Muscle of leg (tissue), 11 donors: ENCODE measurements around the gene C9orf72. TPM values are rescaled to one million over a fixed set of nuclear protein-coding genes. Genes with fewer than 3 reads are reported as not detected.

Source experiments
- DNase-seq: peaks from one replicate; pipeline ENCODE4 v3.0.0; 2013
- H3K27ac ChIP-seq: one replicate; pipeline ENCODE4 v1.5.1; 2013; ENCODE audit warnings: mild to moderate bottlenecking, low read length, control low read depth
- H3K27me3 ChIP-seq: one replicate; pipeline ENCODE4 v1.6.1; 2013; ENCODE audit warnings: low read length; ENCODE audit not compliant: control insufficient read depth, insufficient read depth
- H3K36me3 ChIP-seq: one replicate; pipeline ENCODE4 v1.6.1; 2013; ENCODE audit warnings: low read length; ENCODE audit not compliant: control insufficient read depth, insufficient read depth
- H3K4me1 ChIP-seq: one replicate; pipeline ENCODE4 v1.6.1; 2013; ENCODE audit warnings: low read length; ENCODE audit not compliant: control insufficient read depth, insufficient read depth
- H3K4me3 ChIP-seq: one replicate; pipeline ENCODE4 v1.5.1; 2013; ENCODE audit warnings: low read length, control low read depth
- H3K9me3 ChIP-seq: replicated peaks from 2 replicates; pipeline ENCODE4 v1.6.1; 2013; ENCODE audit warnings: low read depth, low read length; ENCODE audit not compliant: control insufficient read depth
- WGBS: methylation state at CpG from one replicate; pipeline ENCODE4 v1.1.5; 2013; ENCODE audit warnings: missing lambda C conversion rate; ENCODE audit not compliant: insufficient coverage; 5-methylcytosine and 5-hydroxymethylcytosine counted together
- polyA plus RNA-seq, 8 donors: library from polyadenylated mRNA; unstranded; fragments of 120-200 nt; gene quantifications; one replicate each; pipeline versions ENCODE4 v1.2.1 to v1.2.3, GENCODE V29; 2013; ENCODE audit warnings: inconsistent platforms in 1 of 8, low replicate concordance in 1 of 8; ENCODE audit not compliant: insufficient read length in 8 of 8, insufficient read depth in 1 of 8
- total RNA-seq: library from RNA; stranded (reverse); fragments of 120-200 nt; gene quantifications from one replicate; pipeline ENCODE4 v1.2.4, GENCODE V29; 2013

The C9orf72 gene
- total and polyA plus RNA-seq, 9 donors, result 10.8 to 16.8 (median 13.2) TPM

GRCh38 chr9:27582794-27583193 lies 9.5 kb upstream of the C9orf72 start:
- Histone ChIP-seq H3K4me1 (no peaks in the 10 kb centered on the region), H3K27me3 (no peaks in the 10 kb centered on the region), H3K36me3 (no peaks in the 10 kb centered on the region), H3K4me3 (no peak overlapping the region), H3K9me3 (peaks cover 2% of the 10 kb centered on the region), H3K27ac (no peak overlapping the region)
- DNase-seq, result no peak
- 45% methylated on average over 2 of the region's 2 CpGs for WGBS

DNA sequence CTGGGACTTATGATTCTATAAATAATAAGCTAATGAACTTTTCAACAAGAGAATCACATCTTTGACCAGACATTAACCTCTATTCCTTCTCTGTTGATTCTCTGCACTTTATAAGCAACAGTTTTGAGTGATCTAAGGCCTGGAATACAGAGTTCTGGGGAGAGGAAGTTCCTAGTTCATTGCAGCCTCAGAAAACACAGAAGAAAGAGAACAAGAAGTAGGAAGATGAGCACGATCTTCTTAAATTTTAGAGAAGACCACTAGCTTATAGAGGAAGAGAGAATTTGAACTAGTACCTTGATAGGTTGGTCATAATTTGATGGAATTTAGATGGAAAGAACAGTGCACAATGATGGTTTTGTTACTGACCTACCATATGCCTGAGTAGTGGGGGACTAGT lies 8.5 kb upstream of the C9orf72 start:
- peak; percentile 16 for DNase-seq
- Histone ChIP-seq H3K9me3 (peaks cover 2% of the 10 kb centered on the region), H3K27ac (no peak overlapping the region), H3K4me1 (no peaks in the 10 kb centered on the region), H3K27me3 (no peaks in the 10 kb centered on the region), H3K36me3 (no peaks in the 10 kb centered on the region), H3K4me3 (no peak overlapping the region)
- WGBS, result no CpG with 5 or more reads among the region's 1 CpG

GRCh38 chr9:27573634-27574590 lies 631 bp upstream of the C9orf72 start:
- 1% methylated on average over 22 of the region's 35 CpGs for WGBS
- Histone ChIP-seq H3K9me3 (peaks cover 2% of the 10 kb centered on the region), H3K27ac (peak overlapping the region; percentile 99), H3K4me3 (peak overlapping the region; percentile 66), H3K4me1 (peaks cover 10% of the 10 kb centered on the region), H3K27me3 (peaks cover 3% of the 10 kb centered on the region), H3K36me3 (no peaks in the 10 kb centered on the region)
- DNase-seq, result peak; percentile 99

DNA sequence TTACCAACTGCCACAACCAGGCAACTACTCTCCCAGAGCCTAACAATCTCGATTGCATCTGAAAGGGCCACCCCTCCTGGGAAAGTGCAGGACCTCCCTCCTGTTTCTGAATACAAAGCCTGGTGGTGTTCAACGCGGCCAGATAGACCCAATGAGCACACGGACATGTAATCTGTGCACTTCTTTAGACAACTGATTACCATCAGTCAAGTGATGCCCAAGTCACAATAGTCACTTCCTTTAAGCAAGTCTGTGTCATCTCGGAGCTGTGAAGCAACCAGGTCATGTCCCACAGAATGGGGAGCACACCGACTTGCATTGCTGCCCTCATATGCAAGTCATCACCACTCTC lies 739 bp downstream of the C9orf72 start:
- Histone ChIP-seq H3K27me3 (peaks cover 3% of the 10 kb centered on the region), H3K4me1 (peaks cover 10% of the 10 kb centered on the region), H3K9me3 (no peaks in the 10 kb centered on the region), H3K27ac (peak overlapping the region; percentile 99), H3K4me3 (peak overlapping the region; percentile 66), H3K36me3 (no peaks in the 10 kb centered on the region)
- 0% methylated on average over 6 of the region's 6 CpGs for WGBS
- peak; percentile 71 for DNase-seq

GRCh38 chr9:27572061-27572460 lies 1.2 kb downstream of the C9orf72 start:
- Histone ChIP-seq H3K27ac (peak overlapping the region; percentile 99), H3K9me3 (no peaks in the 10 kb centered on the region), H3K27me3 (peaks cover 3% of the 10 kb centered on the region), H3K4me1 (peaks cover 10% of the 10 kb centered on the region), H3K36me3 (no peaks in the 10 kb centered on the region), H3K4me3 (peak overlapping the region; percentile 66)
- no peak for DNase-seq
- 40% methylated on average over 1 of the region's 3 CpGs for WGBS

DNA sequence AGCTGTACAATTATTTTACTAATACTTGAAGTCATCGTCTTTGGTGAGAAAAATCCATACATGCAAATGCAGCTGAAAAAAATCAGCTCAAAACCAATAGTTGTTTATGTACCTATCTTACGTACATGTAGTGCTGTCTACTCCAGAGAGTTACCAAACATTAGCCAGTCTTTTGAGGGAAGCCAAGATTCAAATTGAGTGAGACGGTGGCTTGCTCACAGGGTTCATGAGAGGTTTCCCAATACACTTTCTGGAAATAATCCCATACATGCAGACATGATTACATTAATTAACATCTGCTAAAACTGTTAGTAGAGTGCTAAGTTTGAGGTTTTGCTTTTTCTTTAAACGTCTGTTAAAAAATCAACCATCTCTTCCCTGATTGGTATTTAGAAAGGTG lies 2.3 kb downstream of the C9orf72 start:
- no CpG with 5 or more reads among the region's 4 CpGs for WGBS
- no peak for DNase-seq
- Histone ChIP-seq H3K36me3 (no peaks in the 10 kb centered on the region), H3K9me3 (no peaks in the 10 kb centered on the region), H3K27ac (no peak overlapping the region), H3K4me3 (no peak overlapping the region), H3K27me3 (peaks cover 2% of the 10 kb centered on the region), H3K4me1 (peaks cover 10% of the 10 kb centered on the region)

DNA sequence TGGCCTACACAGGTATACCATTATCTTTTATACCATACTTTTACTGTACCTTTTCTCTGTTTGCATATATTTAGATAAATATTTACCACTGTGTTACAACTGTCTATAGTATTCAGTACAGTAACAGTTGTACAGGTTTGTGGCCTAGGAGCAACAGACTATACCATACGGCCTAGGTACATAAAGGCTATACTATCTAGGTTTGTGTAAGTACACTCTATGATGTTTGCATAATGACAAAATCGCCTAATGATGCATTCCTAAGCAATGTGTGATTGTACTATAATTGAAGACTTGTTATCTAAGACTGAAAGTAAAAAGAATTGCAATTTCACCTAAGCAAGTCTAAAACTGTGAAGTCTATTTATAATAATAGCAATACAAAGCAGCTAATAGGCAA lies 3.9 kb downstream of the C9orf72 start:
- H3K27ac ChIP-seq, result no peak overlapping the region
- H3K4me1 ChIP-seq, result peaks cover 10% of the 10 kb centered on the region
- WGBS, result no CpG with 5 or more reads among the region's 2 CpGs
- H3K9me3 ChIP-seq, result no peaks in the 10 kb centered on the region
- H3K27me3 ChIP-seq, result no peaks in the 10 kb centered on the region
- no peaks in the 10 kb centered on the region for H3K36me3 ChIP-seq
- no peak overlapping the region for H3K4me3 ChIP-seq
- no peak for DNase-seq

DNA sequence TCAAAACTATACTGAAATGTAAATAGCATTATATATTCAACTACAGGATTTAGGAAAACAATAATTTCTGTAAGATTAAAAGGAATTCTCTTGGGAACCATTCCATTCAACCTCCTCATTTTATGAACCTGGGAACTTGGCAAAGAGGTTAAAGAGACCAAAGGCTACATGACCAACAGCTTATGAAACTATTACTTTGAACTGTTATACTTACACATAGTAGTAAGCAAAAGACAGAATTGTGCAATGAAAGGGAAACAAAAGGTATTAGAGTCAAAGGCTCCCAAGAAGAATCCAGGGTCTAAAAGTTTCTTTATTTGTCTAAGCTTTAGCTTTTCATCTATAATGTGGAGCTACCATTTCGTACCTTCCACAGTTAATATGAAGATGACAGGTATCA lies 7.2 kb downstream of the C9orf72 start:
- H3K27me3 ChIP-seq, result no peaks in the 10 kb centered on the region
- no peaks in the 10 kb centered on the region for H3K9me3 ChIP-seq
- WGBS, result no CpG with 5 or more reads among the region's 1 CpG
- H3K4me1 ChIP-seq, result no peaks in the 10 kb centered on the region
- no peak overlapping the region for H3K27ac ChIP-seq
- no peak for DNase-seq
- no peak overlapping the region for H3K4me3 ChIP-seq
- H3K36me3 ChIP-seq, result peaks cover 2% of the 10 kb centered on the region

DNA sequence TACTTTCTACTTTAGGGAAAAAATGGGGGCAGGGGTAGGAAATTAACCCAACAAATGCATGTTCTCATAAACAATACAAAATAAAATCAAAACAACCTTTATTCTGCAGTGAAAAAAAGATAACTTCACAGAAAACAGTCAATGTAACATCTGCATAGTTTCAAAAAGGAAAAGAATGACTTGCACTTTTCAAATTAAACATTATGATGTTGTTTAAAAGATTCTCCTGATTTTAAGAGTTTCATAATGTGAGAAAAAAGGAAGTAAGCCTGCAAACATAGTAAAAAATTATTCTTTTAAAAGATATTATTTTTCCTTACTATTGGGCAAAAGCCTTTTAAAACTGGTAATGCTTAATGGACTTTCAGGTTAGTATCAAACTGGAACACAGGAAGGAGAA lies 7.6 kb downstream of the C9orf72 start:
- Histone ChIP-seq H3K27ac (no peak overlapping the region), H3K4me3 (no peak overlapping the region), H3K9me3 (no peaks in the 10 kb centered on the region), H3K36me3 (peaks cover 2% of the 10 kb centered on the region), H3K4me1 (no peaks in the 10 kb centered on the region), H3K27me3 (no peaks in the 10 kb centered on the region)
- no peak for DNase-seq

DNA sequence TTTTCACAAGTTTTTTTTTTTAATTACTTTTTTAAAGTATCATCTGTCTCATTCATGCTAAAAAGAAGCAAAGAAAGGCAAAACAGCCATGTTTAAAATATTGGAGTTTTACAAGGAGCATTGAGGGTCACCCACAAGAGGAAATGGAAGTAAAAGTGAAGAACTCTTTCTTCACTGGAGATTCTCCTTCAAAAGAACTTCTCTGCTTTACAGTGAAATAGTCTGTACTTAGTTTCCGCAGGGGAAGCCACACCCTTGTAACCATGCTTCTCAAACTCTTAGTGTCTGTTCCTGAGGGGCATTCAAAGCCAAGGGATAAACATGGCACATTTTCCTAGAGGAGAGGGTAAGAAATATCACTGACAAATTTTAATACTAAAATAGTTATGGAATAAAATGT lies 8.6 kb downstream of the C9orf72 start:
- H3K27me3 ChIP-seq, result no peaks in the 10 kb centered on the region
- WGBS, result no CpG with 5 or more reads among the region's 1 CpG
- DNase-seq, result no peak
- H3K27ac ChIP-seq, result no peak overlapping the region
- H3K4me1 ChIP-seq, result no peaks in the 10 kb centered on the region
- no peaks in the 10 kb centered on the region for H3K9me3 ChIP-seq
- no peak overlapping the region for H3K4me3 ChIP-seq
- peaks cover 2% of the 10 kb centered on the region for H3K36me3 ChIP-seq
